GM19099 (cell line): ENCODE data around the gene PIP5K1A.

Source experiments
- POLR2A ChIP-seq: IDR thresholded peaks from 3 replicates; pipeline ENCODE4 v1.6.1; 2011; ENCODE audit warnings: low read depth; ENCODE audit not compliant: insufficient read length; ENCODE audit errors: extremely low read depth

The PIP5K1A gene

DNA sequence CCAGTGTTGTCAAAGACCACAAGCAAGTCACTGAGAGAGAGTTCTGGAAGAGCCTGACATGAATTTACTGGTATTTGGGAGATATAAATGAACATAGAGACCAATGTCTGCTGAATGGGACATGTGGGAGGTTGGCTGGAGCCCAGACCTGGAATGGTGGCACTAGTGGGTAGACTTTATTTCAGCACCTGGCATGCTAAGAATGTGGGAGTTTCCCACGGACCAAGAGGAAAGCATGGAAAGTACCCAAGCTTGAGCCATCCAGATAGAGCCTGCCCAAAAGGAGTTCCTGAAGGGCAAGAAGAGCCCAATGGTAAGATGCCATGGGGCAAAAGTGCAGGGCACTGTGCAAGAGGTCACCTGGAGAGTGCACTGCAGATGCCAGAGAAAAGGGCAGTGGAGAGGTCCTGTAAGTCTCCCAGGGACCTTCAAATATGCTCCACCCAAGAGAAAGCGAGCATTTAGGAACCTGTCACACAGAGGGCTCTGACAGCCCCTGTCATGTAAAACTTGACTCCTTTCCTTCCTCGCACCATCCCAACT lies 75.6 kb downstream of the PIP5K1A start:
- no peak for TF ChIP-seq POLR2A

DNA sequence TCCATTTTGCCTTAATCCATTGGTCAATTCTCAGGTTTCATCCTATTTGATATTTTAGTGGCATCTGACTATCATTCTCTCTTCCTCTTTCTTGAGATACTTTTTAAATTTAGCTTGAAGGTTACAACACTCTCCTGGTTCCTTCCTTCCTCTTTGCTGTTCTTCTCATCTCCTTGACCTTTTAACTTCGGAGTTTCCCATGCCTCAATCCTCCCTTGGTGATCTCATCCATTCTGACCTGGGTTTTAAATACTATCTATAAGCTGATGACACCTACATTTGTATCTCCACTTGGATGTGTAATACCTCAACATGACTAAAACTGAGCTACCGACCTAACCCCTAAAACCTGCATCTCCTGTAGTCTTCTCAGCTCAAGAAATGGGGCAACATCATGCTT lies 78.9 kb downstream of the PIP5K1A start:
- TF ChIP-seq POLR2A: no peak

DNA sequence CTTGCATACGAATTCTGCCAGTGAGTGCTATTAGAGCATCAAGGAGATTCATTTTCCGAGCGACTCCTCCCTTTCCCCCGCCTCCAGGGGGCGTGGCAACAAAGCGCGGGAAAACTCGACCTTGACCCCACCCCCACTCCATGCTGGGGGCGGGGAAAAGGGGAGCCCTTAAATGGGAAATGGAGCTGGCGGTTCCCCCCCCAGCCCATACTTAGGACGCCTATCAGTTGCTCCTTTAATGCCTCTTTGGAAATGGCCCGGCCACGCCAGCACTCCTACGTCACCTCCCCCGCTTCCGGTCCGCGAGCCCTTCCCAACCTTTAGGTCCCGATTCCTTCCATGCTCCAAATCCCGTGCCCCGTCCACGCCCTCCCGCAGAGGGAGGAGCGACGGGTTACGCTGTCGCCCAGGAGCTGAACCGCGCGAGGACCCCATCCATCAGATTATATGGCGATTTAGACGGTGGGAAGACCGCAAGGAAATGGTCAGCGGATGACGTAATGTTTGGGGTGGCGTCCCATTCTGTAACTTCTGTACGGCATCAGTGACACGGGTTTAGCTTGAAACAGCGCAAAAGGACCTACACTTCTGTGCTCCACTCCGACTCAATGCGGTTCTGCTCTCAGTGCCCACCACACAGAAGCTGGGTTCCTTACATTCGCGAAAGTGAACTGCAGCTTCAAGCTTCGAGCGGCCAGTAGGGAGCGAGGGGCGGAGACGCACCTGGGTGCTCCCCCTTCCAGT lies 83.0 kb downstream of the PIP5K1A start:
- peak; percentile 60 for TF ChIP-seq POLR2A

DNA sequence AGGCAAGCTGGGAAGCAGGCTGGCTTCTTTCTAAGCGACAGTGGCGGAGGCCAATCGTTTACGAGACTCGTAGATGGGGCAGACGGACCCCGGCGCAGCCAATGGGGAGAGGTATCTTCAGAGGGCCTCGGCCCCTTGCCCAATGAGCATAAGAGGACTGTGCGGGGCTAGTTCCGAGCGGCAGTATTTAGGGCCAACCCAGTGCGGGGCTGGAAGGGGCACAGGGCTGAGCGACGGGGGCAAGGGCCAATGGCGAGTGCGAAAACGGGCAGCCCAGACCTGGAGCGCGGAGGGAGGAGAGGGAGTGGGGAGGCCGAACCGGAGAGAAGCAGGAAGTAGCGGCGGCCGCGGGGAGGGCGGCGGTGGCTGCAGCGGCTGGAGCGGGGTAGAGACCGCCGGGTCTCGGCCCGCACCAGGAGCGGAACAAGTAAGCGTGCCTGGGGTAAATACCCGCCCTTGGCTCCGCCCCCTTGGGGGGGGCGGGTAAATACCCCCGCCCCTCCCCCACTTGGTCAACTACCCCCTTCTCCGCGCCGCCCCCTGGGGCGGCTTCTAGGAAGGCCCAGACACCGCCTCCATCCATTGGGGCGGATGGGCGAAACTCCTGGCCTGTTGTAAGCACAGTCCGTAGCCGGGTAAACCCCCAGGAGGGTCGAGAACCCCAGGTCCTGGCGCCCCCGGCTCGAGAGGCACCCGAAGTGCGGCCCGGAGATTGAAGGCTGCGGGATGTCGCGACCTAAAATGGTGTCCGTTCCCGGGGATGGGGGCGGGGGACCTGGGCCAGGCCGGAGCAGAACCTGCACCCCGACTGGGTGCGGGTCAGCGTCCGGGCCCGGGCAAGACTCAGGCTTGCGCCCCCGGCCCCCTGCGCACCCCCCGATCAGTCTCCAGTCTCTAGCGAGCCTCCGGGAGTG lies 83.9 kb downstream of the PIP5K1A start, which contains the start of gene ZNF687:
ZNF687 (plus strand) TSS at position 331 of the 914 bp plus-strand sequence. CDS start 3,993 bp downstream, outside the sequence.
- TF ChIP-seq POLR2A: peak; percentile 71

DNA sequence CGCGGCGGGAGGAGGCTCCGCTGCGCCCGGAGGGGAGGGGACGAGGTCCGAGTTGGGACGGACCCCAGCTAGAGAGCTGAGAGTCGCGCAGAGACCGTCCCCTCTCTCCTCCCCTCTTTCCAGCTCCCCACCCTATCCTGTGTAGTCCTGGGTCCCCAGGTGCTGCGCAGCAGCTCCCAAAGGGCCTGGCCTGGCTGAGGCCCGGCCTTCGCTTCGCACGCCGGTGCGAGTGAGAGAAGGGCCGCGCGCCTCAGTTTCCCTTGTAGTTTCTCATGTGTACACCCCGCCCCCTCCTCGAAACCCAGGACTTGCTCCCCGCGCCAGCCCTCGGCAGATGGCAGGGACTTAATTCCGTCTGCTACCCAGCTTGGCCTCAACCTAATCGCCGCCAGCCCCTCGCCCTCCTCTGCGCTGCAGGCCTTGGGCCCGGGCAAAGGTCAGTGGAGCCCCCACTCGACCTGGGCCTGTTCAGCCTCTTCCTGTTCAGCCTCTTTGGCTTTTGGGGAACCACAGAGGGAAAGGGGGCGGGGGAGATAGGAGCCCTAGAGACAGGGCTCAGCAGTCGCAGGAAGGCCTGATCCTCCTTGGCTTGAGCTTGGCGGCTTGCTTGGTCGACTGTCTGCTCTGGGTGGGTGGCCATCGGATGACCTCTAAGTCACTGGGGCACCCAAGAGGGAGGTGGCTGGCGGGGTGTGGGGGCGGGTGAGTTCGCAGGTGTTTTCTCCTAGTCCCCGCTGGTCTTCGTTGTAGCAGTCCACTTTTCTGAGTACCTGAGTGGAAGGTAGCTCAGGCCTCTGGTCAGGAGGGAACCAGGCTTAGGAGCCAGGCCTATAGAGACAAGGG lies 84.8 kb downstream of the PIP5K1A start:
- TF ChIP-seq POLR2A: no peak

GRCh38 chr1:151284013-151284577 lies 85.7 kb downstream of the PIP5K1A start:
- TF ChIP-seq POLR2A: no peak

DNA sequence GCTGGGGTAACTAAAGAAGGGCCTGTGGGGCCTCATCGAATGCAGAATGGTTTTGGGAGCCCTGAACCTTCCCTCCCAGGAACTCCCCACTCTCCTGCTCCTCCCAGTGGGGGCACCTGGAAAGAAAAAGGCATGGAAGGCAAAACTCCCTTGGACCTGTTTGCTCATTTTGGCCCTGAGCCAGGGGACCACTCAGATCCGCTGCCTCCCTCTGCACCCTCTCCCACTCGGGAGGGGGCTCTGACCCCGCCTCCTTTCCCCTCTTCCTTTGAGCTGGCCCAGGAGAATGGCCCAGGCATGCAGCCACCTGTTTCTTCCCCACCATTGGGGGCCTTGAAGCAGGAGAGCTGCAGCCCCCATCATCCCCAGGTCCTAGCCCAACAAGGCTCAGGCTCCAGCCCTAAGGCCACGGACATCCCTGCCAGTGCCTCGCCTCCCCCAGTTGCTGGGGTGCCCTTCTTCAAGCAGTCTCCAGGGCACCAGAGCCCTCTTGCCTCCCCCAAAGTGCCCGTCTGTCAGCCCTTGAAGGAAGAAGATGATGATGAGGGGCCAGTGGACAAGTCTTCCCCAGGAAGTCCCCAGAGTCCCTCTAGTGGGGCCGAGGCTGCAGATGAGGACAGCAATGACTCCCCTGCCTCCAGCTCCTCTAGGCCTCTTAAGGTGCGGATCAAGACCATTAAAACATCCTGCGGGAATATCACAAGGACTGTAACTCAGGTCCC lies 88.4 kb downstream of the PIP5K1A start:
- no peak for TF ChIP-seq POLR2A

DNA sequence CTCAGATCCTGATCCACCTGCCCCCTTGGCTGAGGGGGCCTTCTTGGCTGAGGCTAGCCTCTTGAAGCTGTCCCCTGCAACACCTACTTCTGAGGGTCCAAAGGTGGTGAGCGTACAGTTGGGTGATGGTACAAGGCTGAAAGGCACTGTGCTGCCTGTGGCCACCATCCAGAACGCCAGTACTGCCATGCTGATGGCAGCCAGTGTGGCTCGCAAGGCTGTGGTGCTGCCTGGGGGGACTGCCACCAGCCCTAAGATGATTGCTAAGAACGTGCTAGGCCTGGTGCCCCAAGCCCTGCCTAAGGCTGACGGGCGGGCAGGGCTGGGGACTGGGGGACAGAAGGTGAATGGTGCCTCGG lies 89.0 kb downstream of the PIP5K1A start:
- TF ChIP-seq POLR2A: no peak

DNA sequence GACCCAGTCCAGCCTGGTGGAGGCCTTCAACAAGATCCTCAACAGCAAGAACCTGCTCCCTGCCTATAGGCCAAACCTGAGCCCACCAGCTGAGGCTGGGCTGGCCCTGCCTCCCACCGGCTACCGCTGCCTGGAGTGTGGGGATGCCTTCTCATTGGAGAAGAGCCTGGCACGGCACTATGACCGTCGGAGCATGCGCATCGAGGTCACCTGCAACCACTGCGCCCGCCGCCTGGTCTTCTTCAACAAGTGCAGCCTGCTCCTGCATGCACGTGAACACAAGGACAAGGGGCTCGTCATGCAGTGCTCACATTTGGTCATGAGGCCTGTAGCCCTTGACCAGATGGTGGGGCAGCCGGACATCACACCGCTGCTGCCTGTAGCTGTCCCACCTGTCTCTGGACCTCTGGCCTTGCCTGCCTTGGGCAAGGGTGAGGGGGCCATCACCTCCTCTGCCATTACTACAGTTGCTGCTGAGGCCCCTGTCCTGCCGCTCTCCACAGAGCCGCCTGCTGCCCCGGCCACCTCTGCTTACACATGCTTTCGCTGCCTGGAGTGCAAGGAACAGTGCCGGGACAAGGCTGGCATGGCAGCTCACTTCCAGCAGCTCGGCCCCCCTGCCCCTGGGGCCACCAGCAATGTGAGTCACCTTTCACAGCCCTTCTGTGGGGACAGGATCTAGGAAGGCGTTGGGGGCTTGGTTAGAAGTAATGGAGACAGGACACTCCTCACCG lies 89.6 kb downstream of the PIP5K1A start:
- TF ChIP-seq POLR2A: no peak

- no peak for TF ChIP-seq POLR2A
Measured at GRCh38 chr1:151288502-151288901, 90.2 kb downstream of the PIP5K1A start.

- TF ChIP-seq POLR2A: no peak
Measured at GRCh38 chr1:151289080-151289935, 91.0 kb downstream of the PIP5K1A start.

- no peak for TF ChIP-seq POLR2A
Measured at GRCh38 chr1:151289991-151290708, 91.8 kb downstream of the PIP5K1A start.
